Lower leg skin (tissue), 3 donors: ENCODE data around the gene CAV1.

Source experiments
- CTCF ChIP-seq, 3 donors: fragments of 450-650 bp; IDR thresholded peaks; one replicate each; pipeline ENCODE4 v1.5.1; 2016; ENCODE audit warnings: antibody characterized with exemption in 3 of 3, mild to moderate bottlenecking in 3 of 3, moderate library complexity in 2 of 3
- POLR2A ChIP-seq, 2 donors: fragments of 450-650 bp; IDR thresholded peaks; one replicate each; pipeline ENCODE4 v1.6.1; 2016 to 2017; ENCODE audit warnings: antibody characterized with exemption in 2 of 2, mild to moderate bottlenecking in 1 of 2, moderate library complexity in 1 of 2

DNA sequence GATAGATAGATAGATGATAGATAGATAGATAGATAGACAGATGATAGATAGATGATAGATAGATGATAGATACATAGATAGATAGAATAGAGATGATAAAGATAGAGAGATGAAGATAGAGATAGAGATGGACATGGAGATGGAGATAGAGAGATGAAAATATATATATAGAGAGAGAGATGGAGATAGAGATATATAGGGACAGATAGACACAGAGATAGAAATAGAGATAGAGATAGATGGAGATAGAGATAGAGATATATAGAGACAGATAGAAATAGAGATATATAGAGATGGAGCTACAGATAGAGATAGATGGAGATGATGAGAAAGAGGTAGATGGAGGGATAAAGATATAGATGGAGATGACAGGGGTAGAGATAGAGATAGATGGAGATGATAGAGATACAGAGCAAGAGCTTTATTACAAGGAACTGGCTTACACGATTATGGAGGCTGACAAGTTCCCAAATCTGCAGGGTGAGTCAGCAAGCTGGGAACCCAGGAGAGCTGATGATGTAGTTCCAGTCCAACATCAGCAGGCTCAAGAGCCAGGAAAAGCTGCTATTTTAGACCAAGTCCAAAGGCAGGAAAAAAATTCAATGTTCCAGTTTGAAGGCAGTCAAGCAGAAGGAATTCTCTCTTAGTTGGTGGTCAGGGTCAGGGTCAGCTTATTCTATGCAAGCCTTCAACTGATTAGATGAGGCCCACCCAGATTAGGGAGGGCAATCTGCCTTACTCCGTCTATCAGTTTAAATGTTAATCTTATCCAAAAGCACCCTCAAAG is 37.1 kb downstream of the CAV1 start:
- TF ChIP-seq POLR2A (IDR thresholded peaks at IDR 0.05) (no peak), CTCF (IDR thresholded peaks at IDR 0.05) (no peak)
